Sigmoid colon (tissue), 7 donors: ENCODE measurements around the gene RPL22. TPM values are rescaled to one million over a fixed set of nuclear protein-coding genes. Genes with fewer than 3 reads are reported as not detected.
A peak's percentile ranks its signal among the peaks of the same experiment; 100 is the strongest.

Experiments
- DNase-seq: peaks from one replicate; pipeline ENCODE4 v3.0.0-alpha.2; 2019
- H3K27ac ChIP-seq, 4 donors: fragments of 200-600 bp; sonication (generic); one replicate each; pipeline ENCODE4 v1.5.1; 2016 to 2019; ENCODE audit warnings: mild to moderate bottlenecking in 1 of 4
- H3K27me3 ChIP-seq, 3 donors: fragments of 200-600 bp; sonication (generic); one replicate each; pipeline ENCODE4 v1.5.1; 2019; ENCODE audit warnings: mild to moderate bottlenecking in 1 of 3
- H3K36me3 ChIP-seq, 4 donors: fragments of 200-600 bp; sonication (generic); one replicate each; pipeline ENCODE4 v1.5.1; 2016 to 2019
- H3K4me1 ChIP-seq, 4 donors: fragments of 200-600 bp; sonication (generic); one replicate each; pipeline ENCODE4 v1.5.1; 2017 to 2019
- H3K4me3 ChIP-seq, 4 donors: fragments of 200-600 bp; sonication (generic); one replicate each; pipeline ENCODE4 v1.5.1; 2017 to 2019; ENCODE audit warnings: mild to moderate bottlenecking in 2 of 4, moderate library complexity in 1 of 4
- H3K9me3 ChIP-seq, 4 donors: fragments of 200-600 bp in 3 of 4; sonication (generic) in 3 of 4; one replicate each; pipeline versions ENCODE4 v1.5.1 to v1.6.1; 2013 to 2019
- CTCF ChIP-seq, 4 experiments: fragments of 450-650 bp in 3 of 4; fragments of 200-600 bp in 1 of 4; IDR thresholded peaks; one replicate each; pipeline ENCODE4 v1.5.1; 2016 to 2019; ENCODE audit warnings: antibody characterized with exemption in 4 of 4, mild to moderate bottlenecking in 3 of 4, moderate library complexity in 2 of 4
- EP300 ChIP-seq, 4 donors: sonication (generic); formaldehyde crosslinking; IDR thresholded peaks; one replicate each; pipeline ENCODE4 v1.6.1; 2017; ENCODE audit warnings: antibody characterized with exemption in 4 of 4
- POLR2A ChIP-seq, 2 donors: fragments of 450-650 bp; IDR thresholded peaks; one replicate each; pipeline ENCODE4 v1.6.1; 2016; ENCODE audit warnings: antibody characterized with exemption in 2 of 2, mild to moderate bottlenecking in 2 of 2, moderate library complexity in 2 of 2
- POLR2AphosphoS5 ChIP-seq, 4 donors: sonication (generic); formaldehyde crosslinking; IDR thresholded peaks; one replicate each; pipeline ENCODE4 v1.6.1; 2017; ENCODE audit warnings: antibody characterized with exemption in 4 of 4
- WGBS, 2 donors: extraction: QIAGEN DNeasy Blood & Tissue Kit; methylation state at CpG; one replicate each; pipeline ENCODE4 v1.1.7; 2013; 5-methylcytosine and 5-hydroxymethylcytosine counted together
- intact Hi-C: fragments of 100-400 bp; cut with DNase I; formaldehyde crosslinking; loops from one replicate; pipeline ENCODE4 v1.15.1; 2023
- polyA plus RNA-seq, 3 donors: library from polyadenylated mRNA; stranded (reverse); fragments of 200-250 nt; gene quantifications; one replicate each; pipeline ENCODE4 v1.2.3, GENCODE V29; 2013
- total RNA-seq, 4 donors: library from RNA; depleted of rRNA; stranded (reverse); fragments of >200 nt; gene quantifications; one replicate each; pipeline ENCODE4 v1.1.0, GENCODE V29; 2016
- donor health status: healthy with polysubstance abuse.
- donor health status: Bipolar disorder and iron deficiency.
- donor health status: healthy.

The RPL22 gene
- total RNA-seq (100 to 1,000 TPM; 166 to 267 (median 219) TPM), polyA plus RNA-seq (100 to 1,000 TPM; 299 to 443 (median 410) TPM)

- peak within 1 kb of the TSS; percentile 93 to 100 (median 100) for H3K4me3 ChIP-seq
- DNase-seq: peak; percentile 99
- peak within 1 kb of the TSS; percentile 77 to 85 (median 83) for H3K27ac ChIP-seq
- peaks cover 0 to 32% (median 29%) of the 10 kb centered on the region in 4 donors for H3K4me1 ChIP-seq
- TF ChIP-seq EP300 (IDR thresholded peaks at IDR 0.05): no peak
- no peak for TF ChIP-seq CTCF (IDR thresholded peaks at IDR 0.05)
- TF ChIP-seq POLR2AphosphoS5 (IDR thresholded peaks at IDR 0.05): peak; percentile 81 to 94 (median 90)
- TF ChIP-seq POLR2A (IDR thresholded peaks at IDR 0.05): peak; percentile 42 to 47
- no peaks in the 10 kb centered on the region for H3K9me3 ChIP-seq
- WGBS, 2 donors: 2 to 5% methylated on average over 53 of the region's 53 CpGs
- H3K36me3 ChIP-seq: peaks cover 6 to 30% (median 16%) of the 10 kb centered on the region in 4 donors
- intact Hi-C loops: loop anchor here (2.0 to 5.0 kb wide), 2 partner anchors 35 to 207 kb away; partner anchors contain the start of genes ICMT and NPHP4
- H3K27me3 ChIP-seq: no peaks in the 10 kb centered on the region
Observed at GRCh38 chr1:6199298-6200187, at the start of gene RPL22. TSS of gene RPL22 (minus strand) at chr1:6199595. CDS start at chr1:6199573, 22 bp downstream.

- intact Hi-C loops: loop anchor here (5.0 to 10.0 kb wide), 2 partner anchors 154 to 733 kb away; no protein-coding TSS in a partner anchor
- peaks cover 26 to 93% (median 82%) of the 10 kb centered on the region in 3 donors for H3K27me3 ChIP-seq
- no peaks in the 10 kb centered on the region for H3K9me3 ChIP-seq
- DNase-seq: no peak
- 83 to 87% methylated on average over 14 of the region's 14 CpGs for WGBS, 2 donors
- H3K4me3 ChIP-seq: no peak overlapping the region
- H3K4me1 ChIP-seq: peaks cover 2 to 30% (median 21%) of the 10 kb centered on the region in 4 donors
- no peak for TF ChIP-seq CTCF (IDR thresholded peaks at IDR 0.05)
- TF ChIP-seq POLR2A (IDR thresholded peaks at IDR 0.05): no peak
- TF ChIP-seq POLR2AphosphoS5 (IDR thresholded peaks at IDR 0.05): no peak
- TF ChIP-seq EP300 (IDR thresholded peaks at IDR 0.05): no peak
- peaks cover 0 to 1% (median 0%) of the 10 kb centered on the region in 4 donors for H3K36me3 ChIP-seq
- no peak overlapping the region for H3K27ac ChIP-seq
Observed at GRCh38 chr1:6248161-6248776, 48.9 kb upstream of the RPL22 start.

- no peaks in the 10 kb centered on the region for H3K9me3 ChIP-seq
- no peaks in the 10 kb centered on the region for H3K36me3 ChIP-seq
- intact Hi-C loops: loop anchor here (5.0 to 10.0 kb wide), 2 partner anchors 155 to 733 kb away; no protein-coding TSS in a partner anchor
- peaks cover 32 to 95% (median 88%) of the 10 kb centered on the region in 3 donors for H3K27me3 ChIP-seq
- H3K4me1 ChIP-seq: peaks cover 2 to 31% (median 22%) of the 10 kb centered on the region in 4 donors
- no peak for DNase-seq
- TF ChIP-seq POLR2A (IDR thresholded peaks at IDR 0.05) (no peak), EP300 (IDR thresholded peaks at IDR 0.05) (no peak), CTCF (IDR thresholded peaks at IDR 0.05) (no peak), POLR2AphosphoS5 (IDR thresholded peaks at IDR 0.05) (no peak)
- no peak overlapping the region for H3K4me3 ChIP-seq
- 52 to 77% methylated on average over 5 of the region's 5 CpGs for WGBS, 2 donors
- no peak overlapping the region for H3K27ac ChIP-seq
Observed at GRCh38 chr1:6247651-6248050, 48.3 kb upstream of the RPL22 start.

GRCh38 chr1:6246497-6247467 lies 47.4 kb upstream of the RPL22 start:
- H3K27me3 ChIP-seq: peaks cover 41 to 99% (median 96%) of the 10 kb centered on the region in 3 donors
- H3K9me3 ChIP-seq: no peaks in the 10 kb centered on the region
- H3K4me1 ChIP-seq: peaks cover 2 to 39% (median 31%) of the 10 kb centered on the region in 4 donors
- H3K27ac ChIP-seq: no peak overlapping the region
- H3K36me3 ChIP-seq: no peaks in the 10 kb centered on the region
- no peak overlapping the region for H3K4me3 ChIP-seq
- peak; percentile 91 for DNase-seq
- TF ChIP-seq CTCF (IDR thresholded peaks at IDR 0.05): peak; percentile 88 to 97 (median 95)
- no peak for TF ChIP-seq EP300 (IDR thresholded peaks at IDR 0.05)
- peak in 1 of 4 donors; percentile 10 for TF ChIP-seq POLR2AphosphoS5 (IDR thresholded peaks at IDR 0.05)
- no peak for TF ChIP-seq POLR2A (IDR thresholded peaks at IDR 0.05)
- intact Hi-C loops: loop anchor here (1.0 to 10.0 kb wide), 3 partner anchors 97 to 732 kb away; no protein-coding TSS in a partner anchor
- 5 to 8% methylated on average over 30 of the region's 30 CpGs for WGBS, 2 donors
